Measurements from ENCODE around the gene PON3. TPM values are rescaled to one million over a fixed set of nuclear protein-coding genes. Genes with fewer than 3 reads are reported as not detected.

PON3 gene
- total RNA-seq, 1 donor from 2014 or later, result not detected

- no peak for DNase-seq
- H3K4me1 Mint-ChIP-seq, result peaks cover 3% of the 10 kb centered on the region
- intact Hi-C loops (cut with micrococcal nuclease), result no loop called here
- H3K27me3 Mint-ChIP-seq, result peaks cover 7% of the 10 kb centered on the region
- no peak overlapping the region for H3K27ac Mint-ChIP-seq
- no peaks in the 10 kb centered on the region for H3K36me3 Mint-ChIP-seq (ENCODE audit: low read depth)
- H3K4me3 Mint-ChIP-seq, result no peak overlapping the region
- H3K9me3 Mint-ChIP-seq, result peaks cover 2% of the 10 kb centered on the region
Observed at GRCh38 chr7:95320651-95321050, 75.5 kb downstream of the PON3 start.

- H3K4me3 Mint-ChIP-seq, result no peak overlapping the region
- no peak for DNase-seq
- H3K36me3 Mint-ChIP-seq (ENCODE audit: low read depth), result no peaks in the 10 kb centered on the region
- no peaks in the 10 kb centered on the region for H3K9me3 Mint-ChIP-seq
- intact Hi-C loops (cut with micrococcal nuclease), result no loop called here
- H3K4me1 Mint-ChIP-seq, result no peaks in the 10 kb centered on the region
- peaks cover 4% of the 10 kb centered on the region for H3K27me3 Mint-ChIP-seq
- no peak overlapping the region for H3K27ac Mint-ChIP-seq
Observed at GRCh38 chr7:95319570-95319969, 76.6 kb downstream of the PON3 start.

GRCh38 chr7:95318501-95319100 lies 77.6 kb downstream of the PON3 start:
- intact Hi-C loops (cut with micrococcal nuclease), result no loop called here
- H3K27ac Mint-ChIP-seq, result no peak overlapping the region
- H3K36me3 Mint-ChIP-seq (ENCODE audit: low read depth), result no peaks in the 10 kb centered on the region
- no peak for DNase-seq
- no peaks in the 10 kb centered on the region for H3K9me3 Mint-ChIP-seq
- no peaks in the 10 kb centered on the region for H3K4me1 Mint-ChIP-seq
- no peak overlapping the region for H3K4me3 Mint-ChIP-seq
- peaks cover 6% of the 10 kb centered on the region for H3K27me3 Mint-ChIP-seq

GRCh38 chr7:95317966-95318365 lies 78.2 kb downstream of the PON3 start:
- no peak overlapping the region for H3K4me3 Mint-ChIP-seq
- no peak for DNase-seq
- no peaks in the 10 kb centered on the region for H3K36me3 Mint-ChIP-seq (ENCODE audit: low read depth)
- no peaks in the 10 kb centered on the region for H3K9me3 Mint-ChIP-seq
- H3K27ac Mint-ChIP-seq, result no peak overlapping the region
- peaks cover 6% of the 10 kb centered on the region for H3K27me3 Mint-ChIP-seq
- intact Hi-C loops (cut with micrococcal nuclease), result no loop called here
- no peaks in the 10 kb centered on the region for H3K4me1 Mint-ChIP-seq

- Mint-ChIP-seq H3K27me3 (peaks cover 9% of the 10 kb centered on the region), H3K27ac (no peak overlapping the region), H3K9me3 (no peaks in the 10 kb centered on the region), H3K4me1 (no peaks in the 10 kb centered on the region), H3K36me3 (ENCODE audit: low read depth) (no peaks in the 10 kb centered on the region), H3K4me3 (no peak overlapping the region)
- intact Hi-C loops (cut with micrococcal nuclease), result no loop called here
- DNase-seq, result no peak
Observed at GRCh38 chr7:95317546-95317945, 78.6 kb downstream of the PON3 start.

- intact Hi-C loops (cut with micrococcal nuclease), result no loop called here
- H3K9me3 Mint-ChIP-seq, result no peaks in the 10 kb centered on the region
- no peak for DNase-seq
- peaks cover 9% of the 10 kb centered on the region for H3K27me3 Mint-ChIP-seq
- no peak overlapping the region for H3K4me3 Mint-ChIP-seq
- no peaks in the 10 kb centered on the region for H3K4me1 Mint-ChIP-seq
- no peak overlapping the region for H3K27ac Mint-ChIP-seq
- H3K36me3 Mint-ChIP-seq (ENCODE audit: low read depth), result no peaks in the 10 kb centered on the region
Observed at GRCh38 chr7:95316588-95316987, 79.6 kb downstream of the PON3 start.

- Mint-ChIP-seq H3K27ac (no peak overlapping the region), H3K9me3 (no peaks in the 10 kb centered on the region), H3K36me3 (ENCODE audit: low read depth) (no peaks in the 10 kb centered on the region), H3K4me3 (no peak overlapping the region), H3K27me3 (peaks cover 9% of the 10 kb centered on the region), H3K4me1 (no peaks in the 10 kb centered on the region)
- intact Hi-C loops (cut with micrococcal nuclease), result no loop called here
- no peak for DNase-seq
Observed at GRCh38 chr7:95312561-95312960, 83.6 kb downstream of the PON3 start.

GRCh38 chr7:95311389-95311788 lies 84.8 kb downstream of the PON3 start:
- Mint-ChIP-seq H3K4me1 (no peaks in the 10 kb centered on the region), H3K36me3 (ENCODE audit: low read depth) (no peaks in the 10 kb centered on the region), H3K4me3 (no peak overlapping the region), H3K27ac (no peak overlapping the region), H3K27me3 (peaks cover 9% of the 10 kb centered on the region), H3K9me3 (no peaks in the 10 kb centered on the region)
- DNase-seq, result no peak
- intact Hi-C loops (cut with micrococcal nuclease), result no loop called here

GRCh38 chr7:95309951-95310350 lies 86.2 kb downstream of the PON3 start:
- Mint-ChIP-seq H3K27me3 (peaks cover 6% of the 10 kb centered on the region), H3K9me3 (no peaks in the 10 kb centered on the region), H3K36me3 (ENCODE audit: low read depth) (no peaks in the 10 kb centered on the region), H3K4me3 (no peak overlapping the region), H3K4me1 (no peaks in the 10 kb centered on the region), H3K27ac (no peak overlapping the region)
- no peak for DNase-seq
- intact Hi-C loops (cut with micrococcal nuclease), result no loop called here

Other genes starting within 250 kb of the PON3 start
- gene PON1, start 71.8 kb downstream of the PON3 start, total RNA-seq, result not detected in 2 replicates
- gene PON2, start 38.7 kb upstream of the PON3 start, total RNA-seq, result 2.4 and 3.7 TPM in 2 replicates
- not detected in 2 replicates for gene ASB4, start 89.6 kb upstream of the PON3 start, total RNA-seq
- not detected in 2 replicates for gene PDK4, start 200.1 kb upstream of the PON3 start, total RNA-seq